ENCODE measurements around the gene PTGDS.

- TF ChIP-seq CTCF (IDR thresholded peaks at IDR 0.05) (no peak), POLR2A (IDR thresholded peaks at IDR 0.05; ENCODE audit: low read depth) (no peak), EP300 (IDR thresholded peaks at IDR 0.05) (no peak), POLR2AphosphoS5 (IDR thresholded peaks at IDR 0.05) (no peak)
Measured at GRCh38 chr9:137018761-137019559, 41.7 kb downstream of the PTGDS start.

All from esophagus muscularis mucosa (tissue), 4 donors.